GM12801 (cell line): Measurements from ENCODE around the gene EYA2.

Experiments used
- TF ChIP-seq, protein P1 (sequence below): IDR thresholded peaks from one replicate; pipeline ENCODE4 v1.5.1; 2011; ENCODE audit warnings: control low read depth; ENCODE audit not compliant: insufficient read length; ENCODE audit errors: extremely low read depth

Gene EYA2

DNA sequence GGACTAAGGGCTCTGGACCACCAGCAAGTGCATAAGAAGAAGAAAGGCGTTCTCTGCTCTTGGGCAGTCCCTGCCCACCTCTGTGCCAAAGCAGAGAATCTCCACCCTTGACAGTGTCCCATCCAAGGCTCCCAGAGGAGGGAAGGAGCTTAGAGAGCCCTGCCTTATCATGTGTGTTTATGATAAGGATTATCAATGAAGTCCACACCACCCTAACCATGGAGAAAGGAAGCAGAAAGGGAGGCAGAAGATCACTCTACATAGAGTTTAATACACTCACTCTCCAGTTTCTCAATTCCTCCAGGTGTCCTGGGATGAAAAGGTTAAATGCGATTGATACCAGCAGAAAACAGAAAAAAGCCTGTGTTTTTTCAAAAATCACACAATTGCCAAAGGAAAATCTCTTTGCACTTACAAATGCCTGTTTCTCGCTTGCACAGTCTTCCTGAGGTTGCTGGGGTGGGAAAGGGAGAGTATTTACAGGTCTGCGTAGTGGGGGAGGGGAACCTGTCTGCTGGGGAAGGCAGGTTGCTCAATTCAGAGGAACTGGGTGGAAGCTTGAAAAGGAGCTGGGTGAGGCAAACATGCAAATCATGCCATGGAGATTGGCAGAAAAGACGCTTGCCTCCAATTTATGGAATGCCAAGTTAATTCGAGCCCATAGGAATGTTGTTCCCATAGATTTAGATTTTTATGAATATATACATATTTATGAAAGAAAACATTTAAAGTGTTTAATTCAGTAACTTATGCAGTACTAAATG, 104.0 kb downstream of the EYA2 start:
- TF ChIP-seq, protein P1, sequence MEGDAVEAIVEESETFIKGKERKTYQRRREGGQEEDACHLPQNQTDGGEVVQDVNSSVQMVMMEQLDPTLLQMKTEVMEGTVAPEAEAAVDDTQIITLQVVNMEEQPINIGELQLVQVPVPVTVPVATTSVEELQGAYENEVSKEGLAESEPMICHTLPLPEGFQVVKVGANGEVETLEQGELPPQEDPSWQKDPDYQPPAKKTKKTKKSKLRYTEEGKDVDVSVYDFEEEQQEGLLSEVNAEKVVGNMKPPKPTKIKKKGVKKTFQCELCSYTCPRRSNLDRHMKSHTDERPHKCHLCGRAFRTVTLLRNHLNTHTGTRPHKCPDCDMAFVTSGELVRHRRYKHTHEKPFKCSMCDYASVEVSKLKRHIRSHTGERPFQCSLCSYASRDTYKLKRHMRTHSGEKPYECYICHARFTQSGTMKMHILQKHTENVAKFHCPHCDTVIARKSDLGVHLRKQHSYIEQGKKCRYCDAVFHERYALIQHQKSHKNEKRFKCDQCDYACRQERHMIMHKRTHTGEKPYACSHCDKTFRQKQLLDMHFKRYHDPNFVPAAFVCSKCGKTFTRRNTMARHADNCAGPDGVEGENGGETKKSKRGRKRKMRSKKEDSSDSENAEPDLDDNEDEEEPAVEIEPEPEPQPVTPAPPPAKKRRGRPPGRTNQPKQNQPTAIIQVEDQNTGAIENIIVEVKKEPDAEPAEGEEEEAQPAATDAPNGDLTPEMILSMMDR: no peak

GRCh38 chr20:46999801-47000465, 105.3 kb downstream of the EYA2 start:
- TF ChIP-seq, protein P1: no peak

GRCh38 chr20:47003223-47003622, 108.6 kb downstream of the EYA2 start:
- TF ChIP-seq, protein P1: no peak

- TF ChIP-seq, protein P1: no peak
Observed at GRCh38 chr20:47004179-47004578, 109.5 kb downstream of the EYA2 start.

DNA sequence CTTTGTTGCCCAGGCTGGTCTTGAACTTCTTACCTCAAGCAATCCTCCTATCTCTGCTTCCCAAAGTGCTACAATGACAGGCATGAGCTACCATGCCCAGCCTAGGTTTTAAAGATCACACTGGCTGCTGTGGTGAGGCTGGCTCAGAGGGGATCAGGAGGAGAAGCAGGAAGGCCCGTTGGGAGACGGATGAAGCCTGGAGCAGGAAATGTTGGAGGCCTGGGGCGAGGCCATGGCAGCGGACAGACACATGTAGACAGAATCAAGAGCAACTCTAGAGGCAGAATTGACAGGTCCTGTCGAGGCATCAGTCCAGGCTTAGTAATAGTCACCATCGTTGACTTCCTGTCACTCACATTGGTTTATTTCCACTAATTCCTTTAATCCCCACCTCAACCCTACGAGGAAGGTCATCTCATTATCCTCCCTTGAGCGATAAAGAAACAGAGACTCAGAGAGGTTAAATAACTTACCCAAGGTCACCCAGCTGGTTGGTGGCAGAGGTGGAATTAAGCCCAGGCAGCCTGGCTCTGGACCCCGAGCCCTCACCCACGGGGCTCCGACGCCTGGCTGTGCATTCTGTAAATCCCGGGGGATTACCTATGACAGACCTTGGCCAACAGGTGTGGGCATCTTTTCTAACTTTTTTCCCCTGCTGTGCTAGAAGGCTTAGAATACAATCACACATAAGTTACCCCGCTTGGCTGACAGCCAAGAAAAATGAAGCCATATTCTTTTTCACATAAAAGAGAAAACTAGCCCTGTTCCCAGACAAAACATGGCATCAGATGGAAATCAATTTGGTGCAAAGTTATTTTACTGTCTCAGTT, 113.4 kb downstream of the EYA2 start:
- TF ChIP-seq, protein P1: no peak

GRCh38 chr20:47008842-47009518, 114.3 kb downstream of the EYA2 start:
- TF ChIP-seq, protein P1: no peak

DNA sequence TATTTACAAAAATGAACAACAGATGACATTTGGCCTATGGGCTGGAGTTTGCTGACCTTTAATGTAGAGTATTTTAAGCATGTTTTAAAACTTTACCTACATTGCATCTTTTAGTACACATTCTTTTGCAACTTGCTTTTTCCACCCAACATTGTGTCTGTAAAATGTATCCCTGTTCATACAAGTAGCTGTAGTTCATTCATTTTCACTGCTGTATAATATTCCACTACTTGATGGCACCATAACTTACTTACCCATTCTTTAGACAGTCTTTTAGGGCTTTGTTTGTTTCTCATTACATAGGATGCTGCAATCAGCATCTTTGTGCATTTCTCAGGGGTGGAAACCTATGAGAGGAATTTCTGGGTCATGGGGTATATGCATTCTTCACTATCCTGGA, 115.1 kb downstream of the EYA2 start:
- TF ChIP-seq, protein P1: no peak
